Peyer's patch (tissue), 4 donors: ENCODE measurements around the gene KLHL6. TPM values are rescaled to one million over a fixed set of nuclear protein-coding genes. Genes with fewer than 3 reads are reported as not detected.

ENCODE experiments used
- DNase-seq, 3 donors: peaks; one replicate each; pipeline ENCODE4 v3.0.0-alpha.2; 2017 to 2019
- H3K27ac ChIP-seq, 4 donors: fragments of 200-600 bp; sonication (generic); one replicate each; pipeline ENCODE4 v1.5.1; 2016 to 2019
- H3K27me3 ChIP-seq, 2 donors: fragments of 200-600 bp; sonication (generic); one replicate each; pipeline ENCODE4 v1.5.1; 2019
- H3K36me3 ChIP-seq, 3 donors: fragments of 200-600 bp; sonication (generic); one replicate each; pipeline ENCODE4 v1.5.1; 2016 to 2019
- H3K4me1 ChIP-seq, 4 donors: fragments of 200-600 bp; sonication (generic); one replicate each; pipeline ENCODE4 v1.5.1; 2016 to 2019
- H3K4me3 ChIP-seq, 4 donors: fragments of 200-600 bp; sonication (generic); 1 replicate in 3 of 4; 2 replicates in 1 of 4; pipeline ENCODE4 v1.5.1; 2016 to 2019; ENCODE audit warnings: mild to moderate bottlenecking in 1 of 4
- H3K9me3 ChIP-seq, 4 donors: fragments of 200-600 bp; sonication (generic); one replicate each; pipeline ENCODE4 v1.5.1; 2016 to 2019; ENCODE audit warnings: mild to moderate bottlenecking in 1 of 4
- POLR2A ChIP-seq, 2 donors: fragments of 450-650 bp; IDR thresholded peaks; one replicate each; pipeline ENCODE4 v1.5.1; 2017; ENCODE audit warnings: antibody characterized with exemption in 2 of 2, mild to moderate bottlenecking in 2 of 2, moderate library complexity in 2 of 2
- total RNA-seq, 4 donors: library from RNA; depleted of rRNA; stranded (reverse); fragments of >200 nt; gene quantifications; one replicate each; pipeline ENCODE4 v1.1.0, GENCODE V29; 2016
- TF ChIP-seq, protein P1 (sequence below), 6 experiments: fragments of 450-650 bp in 4 of 6; fragments of 200-600 bp in 2 of 6; sonication (generic) in 1 of 6; IDR thresholded peaks; one replicate each; pipeline ENCODE4 v1.5.1; 2017 to 2019; ENCODE audit warnings: antibody characterized with exemption in 6 of 6, mild to moderate bottlenecking in 3 of 6, moderate library complexity in 1 of 6

KLHL6 gene
- total RNA-seq, 4 donors from 2014 or later = 1.6 to 53.6 (median 4.9) TPM

DNA sequence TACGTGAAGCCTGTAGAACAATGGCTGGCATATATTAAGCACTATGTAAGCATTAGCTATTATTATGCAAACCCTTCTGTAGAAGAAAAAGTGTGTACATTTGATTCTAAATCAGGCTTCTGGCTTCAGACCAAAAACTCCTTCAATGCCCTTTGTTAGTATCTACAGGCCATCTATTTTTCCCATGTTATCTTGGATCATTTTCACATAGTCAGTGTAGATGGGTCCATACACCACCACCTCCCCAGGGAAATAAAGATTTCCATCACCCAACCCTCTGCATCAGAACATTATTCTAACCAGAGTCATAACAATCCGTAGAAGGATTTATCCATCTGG lies 8.0 kb upstream of the KLHL6 start:
- no peaks in the 10 kb centered on the region for H3K36me3 ChIP-seq
- no peak overlapping the region for H3K4me3 ChIP-seq
- no peaks in the 10 kb centered on the region for H3K4me1 ChIP-seq
- no peaks in the 10 kb centered on the region for H3K9me3 ChIP-seq
- TF ChIP-seq, protein P1, sequence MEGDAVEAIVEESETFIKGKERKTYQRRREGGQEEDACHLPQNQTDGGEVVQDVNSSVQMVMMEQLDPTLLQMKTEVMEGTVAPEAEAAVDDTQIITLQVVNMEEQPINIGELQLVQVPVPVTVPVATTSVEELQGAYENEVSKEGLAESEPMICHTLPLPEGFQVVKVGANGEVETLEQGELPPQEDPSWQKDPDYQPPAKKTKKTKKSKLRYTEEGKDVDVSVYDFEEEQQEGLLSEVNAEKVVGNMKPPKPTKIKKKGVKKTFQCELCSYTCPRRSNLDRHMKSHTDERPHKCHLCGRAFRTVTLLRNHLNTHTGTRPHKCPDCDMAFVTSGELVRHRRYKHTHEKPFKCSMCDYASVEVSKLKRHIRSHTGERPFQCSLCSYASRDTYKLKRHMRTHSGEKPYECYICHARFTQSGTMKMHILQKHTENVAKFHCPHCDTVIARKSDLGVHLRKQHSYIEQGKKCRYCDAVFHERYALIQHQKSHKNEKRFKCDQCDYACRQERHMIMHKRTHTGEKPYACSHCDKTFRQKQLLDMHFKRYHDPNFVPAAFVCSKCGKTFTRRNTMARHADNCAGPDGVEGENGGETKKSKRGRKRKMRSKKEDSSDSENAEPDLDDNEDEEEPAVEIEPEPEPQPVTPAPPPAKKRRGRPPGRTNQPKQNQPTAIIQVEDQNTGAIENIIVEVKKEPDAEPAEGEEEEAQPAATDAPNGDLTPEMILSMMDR (IDR thresholded peaks at IDR 0.05) = no peak
- TF ChIP-seq POLR2A (IDR thresholded peaks at IDR 0.05) = no peak
- DNase-seq = no peak
- no peaks in the 10 kb centered on the region for H3K27me3 ChIP-seq
- no peak overlapping the region for H3K27ac ChIP-seq

DNA sequence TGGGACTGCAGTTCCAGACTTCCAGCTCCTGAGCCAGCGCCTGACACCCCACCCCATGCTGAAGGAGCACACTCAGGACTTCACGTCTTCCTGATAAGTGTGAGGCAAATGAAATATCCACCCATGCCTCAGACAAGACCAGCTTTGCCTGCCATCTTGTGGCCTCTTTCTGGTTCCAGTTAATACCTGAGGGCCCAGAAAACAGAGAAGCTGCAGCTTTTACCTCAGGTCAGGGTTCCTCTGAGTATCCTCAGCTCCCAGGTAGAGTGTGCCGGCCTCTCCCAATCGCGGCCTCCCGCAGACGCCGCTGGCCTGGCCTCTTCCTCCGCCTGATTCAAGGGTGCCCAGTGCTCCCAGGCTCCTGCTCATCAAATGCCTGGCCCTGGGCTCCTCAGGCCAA lies 5.1 kb upstream of the KLHL6 start:
- Histone ChIP-seq H3K27me3 (no peaks in the 10 kb centered on the region), H3K36me3 (no peaks in the 10 kb centered on the region), H3K27ac (no peak overlapping the region), H3K4me1 (no peaks in the 10 kb centered on the region), H3K4me3 (no peak overlapping the region), H3K9me3 (no peaks in the 10 kb centered on the region)
- no peak for TF ChIP-seq POLR2A (IDR thresholded peaks at IDR 0.05)
- TF ChIP-seq, protein P1 (IDR thresholded peaks at IDR 0.05) = peak; percentile 23 to 71 (median 53)
- peak in 2 of 3 donors; percentile 31 to 78 for DNase-seq

DNA sequence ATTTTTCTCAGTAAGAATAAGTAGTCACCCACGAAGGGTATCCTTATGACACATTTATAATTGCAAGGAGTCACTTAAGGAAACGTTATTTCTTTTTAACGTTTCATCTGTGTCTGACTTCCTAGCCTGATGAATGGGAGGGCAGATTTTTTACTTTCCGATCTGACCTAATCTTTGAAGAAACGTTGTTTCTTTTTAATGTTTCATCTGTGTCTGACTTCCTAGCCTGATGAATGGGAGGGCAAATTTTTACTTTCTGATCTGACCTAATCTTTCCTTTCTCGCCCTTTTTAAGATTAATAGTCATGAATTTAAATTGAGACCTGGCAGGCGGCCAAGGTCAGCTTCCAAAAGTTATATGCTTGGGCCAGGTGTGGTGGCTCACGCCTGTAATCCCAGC lies 3.0 kb upstream of the KLHL6 start:
- Histone ChIP-seq H3K27ac (no peak overlapping the region), H3K27me3 (no peaks in the 10 kb centered on the region), H3K4me3 (no peak overlapping the region), H3K36me3 (no peaks in the 10 kb centered on the region), H3K4me1 (peaks cover 0 to 2% (median 0%) of the 10 kb centered on the region in 4 donors), H3K9me3 (no peaks in the 10 kb centered on the region)
- TF ChIP-seq POLR2A (IDR thresholded peaks at IDR 0.05) = no peak
- TF ChIP-seq, protein P1 (IDR thresholded peaks at IDR 0.05) = no peak
- peak in 2 of 3 donors; percentile 13 to 40 for DNase-seq

DNA sequence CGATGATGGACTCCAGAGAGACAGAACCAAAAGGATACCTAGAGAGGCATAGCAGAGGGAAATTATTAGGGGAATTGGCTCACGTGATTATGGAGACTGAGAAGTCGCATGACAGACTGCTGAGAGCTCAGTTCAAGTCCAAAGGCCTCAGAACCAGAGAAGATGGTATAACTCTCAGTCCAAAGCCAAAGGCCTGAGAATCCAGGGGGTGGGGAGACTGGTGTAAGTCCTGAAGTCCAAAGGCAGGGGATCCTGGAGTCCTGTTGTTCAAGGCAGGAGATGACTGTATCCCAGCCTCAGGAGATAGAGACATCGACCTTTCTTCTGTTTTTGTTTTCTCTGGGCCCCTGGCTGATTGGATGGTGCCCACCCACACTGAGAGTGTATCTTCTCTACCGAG lies 1.2 kb upstream of the KLHL6 start:
- no peaks in the 10 kb centered on the region for H3K36me3 ChIP-seq
- no peak overlapping the region for H3K4me3 ChIP-seq
- no peaks in the 10 kb centered on the region for H3K27me3 ChIP-seq
- DNase-seq = peak in 1 of 3 donors; percentile 30
- no peaks in the 10 kb centered on the region for H3K9me3 ChIP-seq
- H3K4me1 ChIP-seq = peaks cover 0 to 17% (median 0%) of the 10 kb centered on the region in 4 donors
- no peak overlapping the region for H3K27ac ChIP-seq
- TF ChIP-seq, protein P1 (IDR thresholded peaks at IDR 0.05) = no peak
- no peak for TF ChIP-seq POLR2A (IDR thresholded peaks at IDR 0.05)

DNA sequence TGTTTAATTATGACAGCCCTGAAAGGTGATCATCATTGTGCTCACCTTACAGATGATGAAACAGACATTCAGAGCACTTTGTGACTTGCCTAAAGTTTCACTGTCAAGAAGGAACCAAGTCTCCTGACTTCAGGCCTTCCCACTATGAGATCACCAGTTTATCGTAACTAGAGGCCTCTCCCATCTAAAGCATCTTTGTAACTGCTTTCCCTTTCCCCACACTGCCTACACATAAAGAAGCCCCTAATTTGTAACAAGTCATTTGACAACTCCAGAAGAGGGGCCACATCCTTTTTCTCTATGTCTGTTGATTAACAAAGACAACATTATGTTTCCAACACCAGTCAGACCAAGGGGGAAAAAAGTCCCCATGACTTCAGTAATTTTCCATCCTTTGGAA lies 1.1 kb downstream of the KLHL6 start:
- no peaks in the 10 kb centered on the region for H3K27me3 ChIP-seq
- H3K27ac ChIP-seq = peak overlapping the region; percentile 33 to 89 (median 69)
- H3K36me3 ChIP-seq = no peaks in the 10 kb centered on the region
- no peaks in the 10 kb centered on the region for H3K9me3 ChIP-seq
- peak overlapping the region; percentile 10 to 50 (median 42) for H3K4me3 ChIP-seq
- TF ChIP-seq POLR2A (IDR thresholded peaks at IDR 0.05) = no peak
- TF ChIP-seq, protein P1 (IDR thresholded peaks at IDR 0.05) = no peak
- H3K4me1 ChIP-seq = peaks cover 0 to 23% (median 0%) of the 10 kb centered on the region in 4 donors
- DNase-seq = peak in 1 of 3 donors; percentile 8
